Measurements from ENCODE around the gene NPAS3.

Gene NPAS3

GRCh38 chr14:33386781-33387180 lies 448.1 kb downstream of the NPAS3 start:
- DNase-seq (no peak), ATAC-seq (replicated peaks) (no peak)

DNA sequence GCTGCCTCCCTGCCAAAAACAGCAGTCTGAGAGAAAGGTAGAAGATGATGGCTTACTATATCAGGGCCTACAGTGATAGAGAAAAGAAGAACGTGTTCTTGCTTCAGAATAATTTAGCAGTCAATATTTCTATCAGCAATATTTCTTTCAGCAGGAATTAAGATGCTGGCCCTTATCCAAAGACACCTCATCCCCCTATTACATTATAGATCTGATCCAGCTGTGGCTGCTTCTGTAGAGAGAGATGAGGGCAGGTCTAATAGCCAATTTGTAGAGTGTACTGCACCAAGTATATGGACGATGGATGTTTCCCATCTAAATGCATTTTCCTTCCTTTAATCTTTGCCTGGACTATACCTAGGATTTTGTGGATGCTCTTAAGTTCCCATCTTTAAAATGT lies 451.7 kb downstream of the NPAS3 start:
- Mint-ChIP-seq H3K36me3 (no peaks in the 10 kb centered on the region), H3K27me3 (no peaks in the 10 kb centered on the region)

More at GRCh38 chr14:33386781-33387180, 448.1 kb downstream of the NPAS3 start:
- no peaks in the 10 kb centered on the region for H3K9me3 Mint-ChIP-seq
- H3K27ac Mint-ChIP-seq, result no peak overlapping the region
- no peaks in the 10 kb centered on the region for H3K27me3 Mint-ChIP-seq
- H3K36me3 Mint-ChIP-seq, result no peaks in the 10 kb centered on the region
- no peak overlapping the region for H3K4me3 Mint-ChIP-seq
- no peaks in the 10 kb centered on the region for H3K4me1 Mint-ChIP-seq

GRCh38 chr14:33393231-33393894 lies 454.7 kb downstream of the NPAS3 start:
- no peak for DNase-seq
- Mint-ChIP-seq H3K27me3 (no peaks in the 10 kb centered on the region), H3K27ac (no peak overlapping the region)

More for the DNA sequence above, 451.7 kb downstream of the NPAS3 start:
- DNase-seq (no peak), ATAC-seq (replicated peaks) (no peak)
- no peaks in the 10 kb centered on the region for H3K9me3 Mint-ChIP-seq
- H3K4me3 Mint-ChIP-seq, result no peak overlapping the region
- no peaks in the 10 kb centered on the region for H3K4me1 Mint-ChIP-seq
- no peak overlapping the region for H3K27ac Mint-ChIP-seq

GRCh38 chr14:33393895-33394368 lies 455.3 kb downstream of the NPAS3 start:
- Mint-ChIP-seq H3K4me3 (no peak overlapping the region), H3K27me3 (no peaks in the 10 kb centered on the region), H3K4me1 (no peaks in the 10 kb centered on the region), H3K36me3 (no peaks in the 10 kb centered on the region), H3K9me3 (no peaks in the 10 kb centered on the region), H3K27ac (no peak overlapping the region)
- DNase-seq, result no peak
- ATAC-seq (replicated peaks), result no peak

More at GRCh38 chr14:33393231-33393894, 454.7 kb downstream of the NPAS3 start:
- H3K4me1 Mint-ChIP-seq, result no peaks in the 10 kb centered on the region
- no peak for ATAC-seq (replicated peaks)
- H3K4me3 Mint-ChIP-seq, result no peak overlapping the region
- no peaks in the 10 kb centered on the region for H3K36me3 Mint-ChIP-seq
- no peaks in the 10 kb centered on the region for H3K9me3 Mint-ChIP-seq

DNA sequence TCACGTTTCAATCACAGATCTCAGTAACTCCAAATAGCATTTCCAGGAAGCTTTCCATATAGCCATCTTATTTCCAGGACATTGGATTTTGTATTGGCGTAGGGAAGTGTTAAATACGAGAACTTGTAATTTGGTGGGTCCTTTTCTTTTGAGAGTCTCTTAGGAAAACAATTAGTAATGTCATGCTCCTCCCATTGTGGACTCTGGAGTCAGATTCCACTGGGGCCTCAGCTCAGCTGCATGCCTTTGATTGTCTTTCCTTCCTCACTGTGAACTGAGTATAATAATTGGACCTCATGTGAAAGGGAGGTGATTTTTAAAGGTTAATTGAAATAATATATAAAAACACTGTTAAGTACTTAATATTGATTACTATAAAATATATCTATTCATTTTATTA lies 462.6 kb downstream of the NPAS3 start:
- Mint-ChIP-seq H3K27me3 (no peaks in the 10 kb centered on the region), H3K9me3 (no peaks in the 10 kb centered on the region), H3K4me1 (no peaks in the 10 kb centered on the region), H3K4me3 (no peak overlapping the region), H3K27ac (no peak overlapping the region), H3K36me3 (no peaks in the 10 kb centered on the region)
- DNase-seq, result no peak
- ATAC-seq (replicated peaks), result no peak

- DNase-seq (no peak), ATAC-seq (replicated peaks) (no peak)
- Mint-ChIP-seq H3K9me3 (no peaks in the 10 kb centered on the region), H3K4me3 (no peak overlapping the region), H3K27ac (no peak overlapping the region), H3K4me1 (no peaks in the 10 kb centered on the region), H3K36me3 (no peaks in the 10 kb centered on the region), H3K27me3 (no peaks in the 10 kb centered on the region)
Measured at GRCh38 chr14:33402604-33403003, 463.9 kb downstream of the NPAS3 start.

- H3K4me1 Mint-ChIP-seq, result no peaks in the 10 kb centered on the region
Measured at GRCh38 chr14:33404054-33404453, 465.4 kb downstream of the NPAS3 start.

DNA sequence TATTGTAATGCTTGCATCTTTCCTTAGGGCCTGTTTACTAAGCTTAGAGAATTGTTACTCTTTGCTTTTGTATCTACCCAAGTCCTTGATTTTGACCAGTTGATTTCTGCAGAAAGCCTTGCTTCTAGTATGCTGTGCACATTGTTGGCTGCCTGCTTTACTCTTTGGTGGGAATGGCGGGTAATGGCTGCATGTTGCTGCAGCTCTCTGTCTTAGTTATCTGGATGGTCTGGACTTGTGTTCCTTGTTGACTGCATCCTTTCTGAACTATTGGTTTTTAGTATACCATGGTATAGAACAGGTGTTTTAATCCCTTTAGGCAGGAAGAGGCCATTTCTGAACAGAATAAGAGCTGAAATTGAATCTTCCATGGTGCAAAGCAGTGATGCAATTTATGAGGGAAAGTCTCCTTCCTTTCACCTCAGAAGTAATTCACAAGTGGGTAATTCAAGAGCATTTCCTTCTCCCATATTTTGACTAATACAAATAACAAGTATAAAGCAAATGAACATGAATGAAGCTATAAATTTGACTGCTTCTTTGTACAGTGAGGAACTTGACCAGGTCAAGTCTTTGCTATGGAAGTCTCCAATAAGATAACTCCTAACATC lies 466.4 kb downstream of the NPAS3 start:
- no peaks in the 10 kb centered on the region for H3K36me3 Mint-ChIP-seq
- H3K27me3 Mint-ChIP-seq, result no peaks in the 10 kb centered on the region
- ATAC-seq (replicated peaks) (no peak), DNase-seq (no peak)
- H3K4me3 Mint-ChIP-seq, result no peak overlapping the region
- no peaks in the 10 kb centered on the region for H3K9me3 Mint-ChIP-seq
- H3K27ac Mint-ChIP-seq, result no peak overlapping the region
- no peaks in the 10 kb centered on the region for H3K4me1 Mint-ChIP-seq

More at GRCh38 chr14:33404054-33404453, 465.4 kb downstream of the NPAS3 start:
- H3K27ac Mint-ChIP-seq, result no peak overlapping the region
- H3K4me3 Mint-ChIP-seq, result no peak overlapping the region
- no peaks in the 10 kb centered on the region for H3K9me3 Mint-ChIP-seq
- ATAC-seq (replicated peaks) (no peak), DNase-seq (no peak)
- no peaks in the 10 kb centered on the region for H3K36me3 Mint-ChIP-seq
- no peaks in the 10 kb centered on the region for H3K27me3 Mint-ChIP-seq

- Mint-ChIP-seq H3K9me3 (peaks cover 0 to 1% of the 10 kb centered on the region in 2 donors), H3K36me3 (no peaks in the 10 kb centered on the region), H3K4me3 (no peak overlapping the region), H3K4me1 (no peaks in the 10 kb centered on the region), H3K27me3 (no peaks in the 10 kb centered on the region), H3K27ac (no peak overlapping the region)
- no peak for ATAC-seq (replicated peaks)
- DNase-seq, result no peak
Measured at GRCh38 chr14:33406766-33407165, 468.1 kb downstream of the NPAS3 start.

- H3K9me3 Mint-ChIP-seq, result peaks cover 0 to 1% of the 10 kb centered on the region in 2 donors
- H3K4me3 Mint-ChIP-seq, result no peak overlapping the region
- DNase-seq (no peak), ATAC-seq (replicated peaks) (no peak)
- H3K4me1 Mint-ChIP-seq, result no peaks in the 10 kb centered on the region
- H3K27ac Mint-ChIP-seq, result no peak overlapping the region
- no peaks in the 10 kb centered on the region for H3K36me3 Mint-ChIP-seq
- no peaks in the 10 kb centered on the region for H3K27me3 Mint-ChIP-seq
Measured at GRCh38 chr14:33408291-33408690, 469.6 kb downstream of the NPAS3 start.

DNA sequence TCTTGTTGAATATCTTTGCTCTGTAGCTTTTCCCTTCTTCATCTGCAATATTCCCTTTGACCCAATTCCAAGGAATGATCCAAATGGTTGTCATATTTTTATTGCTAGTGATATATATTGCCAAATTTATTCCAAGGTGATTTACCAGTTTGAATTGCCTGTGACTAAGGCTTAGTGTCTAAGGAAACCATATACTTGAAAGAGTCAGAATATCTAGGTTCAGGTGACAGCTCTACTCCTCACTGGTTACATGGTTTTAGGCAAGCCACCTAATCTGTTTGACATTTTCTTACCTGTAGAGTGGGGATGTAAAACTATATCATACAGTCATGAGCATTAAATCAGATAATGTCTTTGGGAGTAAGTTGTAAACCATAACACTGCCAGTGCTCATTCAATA lies 473.8 kb downstream of the NPAS3 start:
- H3K27ac Mint-ChIP-seq, result no peak overlapping the region
- DNase-seq, result no peak
- peaks cover 0 to 1% of the 10 kb centered on the region in 2 donors for H3K9me3 Mint-ChIP-seq
- no peaks in the 10 kb centered on the region for H3K36me3 Mint-ChIP-seq
- peaks cover 0 to 5% of the 10 kb centered on the region in 2 donors for H3K27me3 Mint-ChIP-seq
- peaks cover 2 to 5% of the 10 kb centered on the region in 2 donors for H3K4me1 Mint-ChIP-seq
- H3K4me3 Mint-ChIP-seq, result no peak overlapping the region
- no peak for ATAC-seq (replicated peaks)

GRCh38 chr14:33413381-33413780 lies 474.7 kb downstream of the NPAS3 start:
- peaks cover 2 to 5% of the 10 kb centered on the region in 2 donors for H3K4me1 Mint-ChIP-seq
- peaks cover 0 to 1% of the 10 kb centered on the region in 2 donors for H3K9me3 Mint-ChIP-seq
- no peak overlapping the region for H3K4me3 Mint-ChIP-seq
- no peak for ATAC-seq (replicated peaks)
- peaks cover 0 to 5% of the 10 kb centered on the region in 2 donors for H3K27me3 Mint-ChIP-seq
- DNase-seq, result no peak
- H3K27ac Mint-ChIP-seq, result no peak overlapping the region
- H3K36me3 Mint-ChIP-seq, result no peaks in the 10 kb centered on the region

- H3K36me3 Mint-ChIP-seq, result no peaks in the 10 kb centered on the region
- ATAC-seq (replicated peaks), result peak in 1 of 2 donors; percentile 18
- peaks cover 0 to 5% of the 10 kb centered on the region in 2 donors for H3K27me3 Mint-ChIP-seq
Measured at GRCh38 chr14:33414041-33414440, 475.4 kb downstream of the NPAS3 start.

DNA sequence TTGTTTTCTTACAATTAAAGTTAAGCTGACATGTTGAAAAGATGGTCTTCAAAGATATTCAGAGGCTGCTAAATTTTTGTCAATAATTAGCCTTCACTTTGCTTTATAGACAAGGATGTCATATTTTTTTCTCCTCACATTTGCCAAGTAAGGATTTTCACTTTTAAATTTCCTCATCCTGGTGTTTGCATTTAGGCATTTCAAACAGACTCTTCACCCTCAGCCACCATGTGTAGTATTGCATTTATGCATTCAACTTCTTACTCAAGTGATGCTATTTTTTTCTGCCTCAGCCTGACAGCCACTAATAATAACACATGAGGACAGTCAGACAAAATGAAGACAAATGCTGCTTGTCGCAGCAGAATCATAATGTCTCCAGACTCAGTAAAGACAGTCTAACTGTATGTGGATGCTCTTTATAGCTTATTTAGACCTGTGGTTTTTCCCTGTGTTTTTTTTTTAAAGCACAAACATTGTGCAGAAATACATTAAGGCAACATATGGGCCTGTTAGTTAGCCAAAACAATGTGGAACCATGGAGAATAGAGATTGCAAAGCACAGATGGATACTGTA lies 481.5 kb downstream of the NPAS3 start:
- Mint-ChIP-seq H3K4me1 (no peaks in the 10 kb centered on the region), H3K36me3 (no peaks in the 10 kb centered on the region), H3K27ac (no peak overlapping the region), H3K9me3 (no peaks in the 10 kb centered on the region), H3K27me3 (no peaks in the 10 kb centered on the region), H3K4me3 (no peak overlapping the region)
- ATAC-seq (replicated peaks) (no peak), DNase-seq (no peak)

More at GRCh38 chr14:33414041-33414440, 475.4 kb downstream of the NPAS3 start:
- Mint-ChIP-seq H3K4me1 (peaks cover 2 to 5% of the 10 kb centered on the region in 2 donors), H3K4me3 (no peak overlapping the region), H3K27ac (peak overlapping the region; percentile 31), H3K9me3 (peaks cover 0 to 1% of the 10 kb centered on the region in 2 donors)
- DNase-seq, result no peak
